H1 (cell line): Measurements from ENCODE around the gene STK39. TPM values are rescaled to one million over a fixed set of nuclear protein-coding genes. Genes with fewer than 3 reads are reported as not detected.
A peak's percentile ranks its signal among the peaks of the same experiment; 100 is the strongest.

Experiments used
- CTCF ChIA-PET: fragments of 300-600 bp; sonication (Branson Sonifier 250); formaldehyde crosslinking; loops from one replicate; lab custom pipeline; 2021; ENCODE audit not compliant: partially characterized antibody; lab: Charles Lee
- POLR2A ChIA-PET: fragments of 300-600 bp; sonication (Branson Sonifier 250); formaldehyde crosslinking; loops from one replicate; lab custom pipeline; 2021; ENCODE audit warnings: inconsistent platforms; ENCODE audit not compliant: partially characterized antibody; lab: Charles Lee
- DNase-seq, 2 experiments: peaks; one replicate each; pipeline versions ENCODE4 v3.0.0 to v3.0.0-alpha.2; 2010 to 2022; ENCODE audit warnings: low spot score in 2 of 2, low read depth in 1 of 2, mixed read lengths in 1 of 2
- FAIRE-seq: peaks from 2 replicates; lab custom pipeline; 2011; peaks lifted over from hg19 to GRCh38; lab: Jason Lieb, UNC
- H2AFZ ChIP-seq: 2 replicates; pipeline ENCODE4 v1.8.1; 2012; ENCODE audit warnings: low read length, inconsistent platforms
- H2AK5ac ChIP-seq: 2 replicates; pipeline ENCODE4 v1.6.1; 2013; ENCODE audit warnings: low read depth, low read length
- H2BK120ac ChIP-seq: replicated peaks from 2 replicates; pipeline ENCODE3; 2013; ENCODE audit warnings: low read depth, low read length, inconsistent platforms
- H2BK12ac ChIP-seq: 2 replicates; pipeline ENCODE4 v1.6.1; 2013; ENCODE audit warnings: low read depth, low read length
- H2BK15ac ChIP-seq: 2 replicates; pipeline ENCODE4 v1.6.1; 2013; ENCODE audit warnings: low read length
- H2BK20ac ChIP-seq: 2 replicates; pipeline ENCODE4 v1.6.1; 2013; ENCODE audit warnings: low read length
- H2BK5ac ChIP-seq: 2 replicates; pipeline ENCODE4 v1.6.1; 2013; ENCODE audit warnings: low read depth, low read length
- H3K14ac ChIP-seq: 2 replicates; pipeline ENCODE4 v1.6.1; 2013; ENCODE audit warnings: inconsistent platforms; ENCODE audit not compliant: insufficient read length
- H3K18ac ChIP-seq: 2 replicates; pipeline ENCODE4 v1.6.1; 2013; ENCODE audit warnings: low read length; ENCODE audit errors: extremely low read depth
- H3K23ac ChIP-seq: 2 replicates; pipeline ENCODE4 v1.6.1; 2013; ENCODE audit warnings: inconsistent platforms; ENCODE audit not compliant: insufficient read length
- H3K23me2 ChIP-seq: 2 replicates; pipeline ENCODE4 v1.6.1; 2013; ENCODE audit warnings: low read depth, low read length
- H3K27ac ChIP-seq: 2 replicates; pipeline ENCODE4 v1.6.1; 2011; ENCODE audit warnings: low read depth, low read length, inconsistent platforms
- H3K27me3 ChIP-seq, 4 experiments: replicated peaks in 1 of 4; 1 replicate in 1 of 4; 2 replicates in 3 of 4; pipeline versions ENCODE4 v1.6.1 to v1.8.1; 2011 to 2013; ENCODE audit warnings: low read length in 3 of 4, mild to moderate bottlenecking in 3 of 4, inconsistent platforms in 2 of 4, mixed read lengths in 2 of 4, moderate library complexity in 1 of 4; ENCODE audit not compliant: control insufficient read depth in 3 of 4, insufficient read depth in 3 of 4; ENCODE audit errors: extremely low read depth in 1 of 4
- H3K36me3 ChIP-seq, 4 experiments: 2 replicates each; pipeline versions ENCODE4 v1.6.1 to v1.8.1; 2011 to 2013; ENCODE audit warnings: mild to moderate bottlenecking in 4 of 4, low read length in 3 of 4, moderate library complexity in 2 of 4, control low read depth in 1 of 4, inconsistent platforms in 1 of 4; ENCODE audit not compliant: insufficient read depth in 4 of 4, control insufficient read depth in 2 of 4
- H3K4ac ChIP-seq: replicated peaks from 2 replicates; pipeline ENCODE3; 2013; ENCODE audit warnings: low read length, low read depth, mixed read lengths, inconsistent platforms; ENCODE audit not compliant: insufficient read length
- H3K4me1 ChIP-seq, 4 experiments: replicated peaks in 1 of 4; 1 replicate in 1 of 4; 2 replicates in 3 of 4; pipeline versions ENCODE4 v1.6.1 to v1.8.1; 2011 to 2013; ENCODE audit warnings: low read length in 3 of 4, inconsistent platforms in 2 of 4, mixed read lengths in 1 of 4; ENCODE audit not compliant: insufficient read depth in 4 of 4, control insufficient read depth in 3 of 4
- H3K4me2 ChIP-seq, 2 experiments: 2 replicates each; pipeline versions ENCODE4 v1.6.1 to v1.8.1; 2011 to 2013; ENCODE audit warnings: low read depth in 2 of 2, low read length in 2 of 2, control low read depth in 1 of 2, inconsistent platforms in 1 of 2, mild to moderate bottlenecking in 1 of 2; ENCODE audit not compliant: insufficient read depth in 1 of 2
- H3K4me3 ChIP-seq, 4 experiments: fragments of 200-600, 300-600 bp in 1 of 4; sonication (generic), shearing (Covaris generic), sonication (Bioruptor Twin) in 1 of 4; 2 replicates each; pipeline versions ENCODE4 v1.5.1 to v1.8.1; 2011 to 2016; ENCODE audit warnings: low read length in 4 of 4, low read depth in 3 of 4, control low read depth in 2 of 4, inconsistent platforms in 2 of 4, mild to moderate bottlenecking in 2 of 4, mixed read lengths in 1 of 4, moderate library complexity in 1 of 4; ENCODE audit not compliant: insufficient read depth in 2 of 4; ENCODE audit errors: extremely low read depth in 1 of 4
- H3K56ac ChIP-seq: replicated peaks from 2 replicates; pipeline ENCODE3; 2013; ENCODE audit warnings: low read depth, mild to moderate bottlenecking, mixed read lengths, low read length, inconsistent platforms; ENCODE audit not compliant: insufficient read length
- H3K79me1 ChIP-seq: 2 replicates; pipeline ENCODE4 v1.6.1; 2013; ENCODE audit warnings: low read depth, low read length, control low read depth
- H3K79me2 ChIP-seq, 2 experiments: 2 replicates each; pipeline versions ENCODE4 v1.6.1 to v1.8.1; 2012 to 2013; ENCODE audit warnings: low read length in 2 of 2, mild to moderate bottlenecking in 2 of 2, inconsistent platforms in 1 of 2; ENCODE audit not compliant: insufficient read depth in 2 of 2, control insufficient read depth in 1 of 2
- H3K9ac ChIP-seq, 4 experiments: replicated peaks in 1 of 4; 1 replicate in 1 of 4; 2 replicates in 3 of 4; pipeline versions ENCODE4 v1.6.1 to v1.8.1; 2011 to 2013; ENCODE audit warnings: low read depth in 3 of 4, low read length in 3 of 4, control low read depth in 2 of 4, mild to moderate bottlenecking in 2 of 4, moderate library complexity in 2 of 4, inconsistent platforms in 1 of 4; ENCODE audit errors: extremely low read depth in 1 of 4
- H3K9me3 ChIP-seq, 2 experiments: 2 replicates each; pipeline versions ENCODE4 v1.6.1 to v1.8.1; 2012 to 2013; ENCODE audit warnings: mild to moderate bottlenecking in 2 of 2, moderate library complexity in 2 of 2, control low read depth in 1 of 2, inconsistent platforms in 1 of 2, low read depth in 1 of 2, low read length in 1 of 2, mixed read lengths in 1 of 2; ENCODE audit not compliant: insufficient read depth in 2 of 2
- H4K20me1 ChIP-seq, 2 experiments: replicated peaks in 1 of 2; 2 replicates each; pipeline versions ENCODE3 to v1.8.1; 2011 to 2013; ENCODE audit warnings: inconsistent platforms in 2 of 2, low read length in 2 of 2, mild to moderate bottlenecking in 1 of 2; ENCODE audit not compliant: insufficient read depth in 2 of 2, control insufficient read depth in 1 of 2
- H4K5ac ChIP-seq: 2 replicates; pipeline ENCODE4 v1.6.1; 2013; ENCODE audit warnings: low read length, low read depth, mixed read lengths, inconsistent platforms; ENCODE audit not compliant: insufficient read length
- H4K8ac ChIP-seq: 2 replicates; pipeline ENCODE4 v1.8.0; 2013; ENCODE audit warnings: mild to moderate bottlenecking, moderate library complexity, low read length, inconsistent platforms; ENCODE audit not compliant: insufficient read depth; ENCODE audit errors: extremely low read depth
- H4K91ac ChIP-seq: replicated peaks from 2 replicates; pipeline ENCODE3; 2013; ENCODE audit warnings: low read length, mixed read lengths, inconsistent platforms; ENCODE audit not compliant: insufficient read length
- E2F6 ChIP-seq: IDR thresholded peaks from 2 replicates; pipeline ENCODE4 v1.6.1; 2012; ENCODE audit warnings: inconsistent platforms
- EP300 ChIP-seq, 2 experiments: IDR thresholded peaks; 1 replicate in 1 of 2; 2 replicates in 1 of 2; pipeline ENCODE4 v1.6.1; 2011 to 2012; ENCODE audit warnings: low read depth in 2 of 2, low read length in 2 of 2, mild to moderate bottlenecking in 2 of 2, borderline replicate concordance in 1 of 2, inconsistent platforms in 1 of 2, moderate library complexity in 1 of 2
- RAD21 ChIP-seq, 2 experiments: IDR thresholded peaks in 1 of 2; conservative IDR thresholded peaks in 1 of 2; 2 replicates each; pipeline ENCODE4 v1.6.1; 2011; ENCODE audit warnings: low read depth in 2 of 2, low read length in 2 of 2, improper control_type of control experiment in 1 of 2, inconsistent platforms in 1 of 2, mild to moderate bottlenecking in 1 of 2, moderate library complexity in 1 of 2
- SIN3A ChIP-seq, 2 experiments: IDR thresholded peaks in 1 of 2; conservative IDR thresholded peaks in 1 of 2; 2 replicates each; pipeline ENCODE4 v1.6.1; 2011 to 2012; ENCODE audit warnings: low read length in 2 of 2, improper control_type of control experiment in 1 of 2, low read depth in 1 of 2, mild to moderate bottlenecking in 1 of 2
- SIRT6 ChIP-seq: IDR thresholded peaks from one replicate; pipeline ENCODE4 v1.7.1; 2012; ENCODE audit warnings: low read length, inconsistent platforms
- SP1 ChIP-seq: IDR thresholded peaks from 2 replicates; pipeline ENCODE4 v1.6.1; 2011; ENCODE audit warnings: low read depth, low read length
- SRF ChIP-seq: IDR thresholded peaks from 2 replicates; pipeline ENCODE4 v1.6.1; 2011; ENCODE audit warnings: mild to moderate bottlenecking, low read depth, low read length, moderate library complexity
- TAF1 ChIP-seq: IDR thresholded peaks from 2 replicates; pipeline ENCODE4 v1.6.1; 2011; ENCODE audit warnings: mild to moderate bottlenecking, low read depth, low read length
- TAF7 ChIP-seq: optimal IDR thresholded peaks from 2 replicates; pipeline ENCODE3; 2011; ENCODE audit warnings: low read depth, mild to moderate bottlenecking, inconsistent platforms, low read length, moderate library complexity, borderline replicate concordance
- WGBS, 2 experiments: shearing (Covaris generic) in 1 of 2; methylation state at CpG; one replicate each; pipeline versions ENCODE4 v1.1.6 to v1.1.7; 2013 to 2015; ENCODE audit warnings: low lambda C conversion rate in 2 of 2, mixed read lengths in 2 of 2, inconsistent platforms in 1 of 2, low coverage in 1 of 2, missing lambda C conversion rate in 1 of 2; ENCODE audit not compliant: insufficient replicate concordance in 2 of 2, insufficient coverage in 1 of 2, insufficient read length in 1 of 2; ENCODE audit errors: extremely low coverage in 1 of 2, missing lambda C conversion rate in 1 of 2; 5-methylcytosine and 5-hydroxymethylcytosine counted together
- polyA plus RNA-seq, 7 experiments: library from polyadenylated mRNA; depleted of rRNA in 3 of 7; stranded (reverse) in 5 of 7; unstranded in 2 of 7; fragments of >200 nt in 5 of 7; fragments of 200-250 nt in 2 of 7; gene quantifications; 1 replicate in 5 of 7; 2 replicates in 1 of 7; 4 replicates in 1 of 7; pipeline versions ENCODE4 v1.2.1 to v1.2.3, GENCODE V29; 2011 to 2013; ENCODE audit warnings: missing spikeins in 2 of 7, mixed read lengths in 2 of 7
- total RNA-seq: library from RNA; stranded (reverse); fragmentation: NEBNext Ultra II Directional; extraction: Animal tissue kit (Norgen Biotek cat#: 25700); gene quantifications from 2 replicates; pipeline ENCODE4 v1.2.1, GENCODE V29; 2021
- TF ChIP-seq, protein P1 (sequence below): IDR thresholded peaks from 2 replicates; pipeline ENCODE4 v1.6.1; 2011; ENCODE audit warnings: low read length, improper control_type of control experiment

Gene STK39
- total and polyA plus RNA-seq, 2 of the 8 experiments (the other 6 are each of a cell fraction or from before 2014, with no cell fraction given), result 13.7 to 23.8 TPM

DNA sequence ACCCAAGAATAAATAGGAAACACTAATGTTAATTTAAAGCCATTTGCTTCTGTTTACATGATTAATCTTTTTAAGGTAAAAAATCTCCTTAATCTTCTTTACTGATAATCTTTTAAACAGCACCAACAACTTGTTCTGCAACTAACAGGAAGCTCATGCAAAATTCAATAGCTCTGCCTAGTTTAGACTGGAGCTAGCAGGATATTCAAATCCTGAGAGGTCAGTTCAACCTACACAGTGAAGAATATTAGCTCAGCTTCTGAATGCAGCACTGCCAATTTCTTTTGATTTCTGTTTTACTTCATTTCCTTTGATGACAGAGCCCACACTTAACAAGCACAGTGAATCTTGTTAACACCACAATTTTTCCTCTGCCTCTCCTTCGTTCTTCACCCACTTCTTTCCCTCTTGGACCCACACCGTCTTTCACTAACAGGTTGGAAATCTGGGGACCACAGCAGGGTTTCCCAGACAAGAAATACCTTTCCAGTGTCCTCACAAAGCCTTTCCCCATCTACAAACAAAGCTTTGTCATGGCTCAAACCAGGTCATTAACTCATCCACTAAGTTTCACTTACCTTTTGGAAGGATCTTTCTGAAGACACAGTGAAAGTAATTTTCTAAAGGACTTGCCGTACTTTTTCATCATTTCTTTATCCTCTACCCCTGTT is 109.8 kb downstream of the STK39 start:
- Histone ChIP-seq H2AK5ac (no peak overlapping the region), H2BK120ac (no peak overlapping the region), H3K4me2 (peak overlapping the region in 1 of 2 experiments; percentile 36; a peak in 1 of 4 replicates), H3K18ac (no peak overlapping the region), H3K79me1 (no peaks in the 10 kb centered on the region), H4K20me1 (no peaks in the 10 kb centered on the region), H3K27me3 (no peaks in the 10 kb centered on the region), H4K91ac (no peak overlapping the region), H3K4ac (no peak overlapping the region), H3K4me1 (peaks cover 0 to 5% (median 3%) of the 10 kb centered on the region in 4 experiments; a peak in 4 of 7 replicates), H2BK12ac (peak overlapping the region; percentile 76; the same call in 1 of the 2 replicates), H2BK15ac (no peak overlapping the region), H2BK5ac (no peak overlapping the region), H3K23me2 (no peaks in the 10 kb centered on the region), H3K56ac (no peak overlapping the region), H3K23ac (no peak overlapping the region), H3K9ac (peak overlapping the region in 1 of 4 experiments; percentile 14; a peak in 1 of 7 replicates), H2BK20ac (no peak overlapping the region), H3K9me3 (no peaks in the 10 kb centered on the region), H3K79me2 (no peaks in the 10 kb centered on the region), H3K4me3 (no peak overlapping the region), H4K8ac (no peak overlapping the region), H4K5ac (no peak overlapping the region), H2AFZ (no peak overlapping the region), H3K27ac (no peak overlapping the region), H3K36me3 (no peaks in the 10 kb centered on the region; a peak in 1 of 8 replicates), H3K14ac (no peak overlapping the region)
- DNase-seq, result no peak
- WGBS, 2 experiments, result 67% methylated on average over 3 of the region's 3 CpGs; no CpG with 5 or more reads in 1 of the 2 experiments
- ChIA-PET POLR2A (no interaction called here), CTCF (interaction anchor here (0.5 to 2.0 kb wide), 6 partner anchors 8 to 323 kb away, joined by 3 to 12 read pairs (median 4); no protein-coding TSS in a partner anchor)
- FAIRE-seq, result peak; percentile 95
- TF ChIP-seq, protein P1, sequence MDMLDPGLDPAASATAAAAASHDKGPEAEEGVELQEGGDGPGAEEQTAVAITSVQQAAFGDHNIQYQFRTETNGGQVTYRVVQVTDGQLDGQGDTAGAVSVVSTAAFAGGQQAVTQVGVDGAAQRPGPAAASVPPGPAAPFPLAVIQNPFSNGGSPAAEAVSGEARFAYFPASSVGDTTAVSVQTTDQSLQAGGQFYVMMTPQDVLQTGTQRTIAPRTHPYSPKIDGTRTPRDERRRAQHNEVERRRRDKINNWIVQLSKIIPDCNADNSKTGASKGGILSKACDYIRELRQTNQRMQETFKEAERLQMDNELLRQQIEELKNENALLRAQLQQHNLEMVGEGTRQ, result no peak
- TF ChIP-seq E2F6, result no peak
- TF ChIP-seq SRF, result no peak
- no peak for TF ChIP-seq RAD21 (IDR thresholded peaks at IDR 0.05 in 1 of 2, conservative IDR thresholded peaks at IDR 0.05 in 1 of 2; ENCODE audit: low read depth in 2 of 2, low read length in 2 of 2)
- no peak for TF ChIP-seq SIN3A (conservative IDR thresholded peaks at IDR 0.05 in 1 of 2, IDR thresholded peaks at IDR 0.05 in 1 of 2; ENCODE audit: low read depth in 1 of 2, low read length in 2 of 2)
- no peak for TF ChIP-seq TAF1
- TF ChIP-seq SIRT6, result no peak
- TF ChIP-seq EP300 (IDR thresholded peaks at IDR 0.05; ENCODE audit: borderline replicate concordance in 1 of 2, low read depth in 2 of 2, low read length in 2 of 2), result no peak
- TF ChIP-seq SP1, result no peak
- TF ChIP-seq TAF7, result no peak
